GM23338 (cell line): ENCODE data around the gene FAM193B. TPM values are rescaled to one million over a fixed set of nuclear protein-coding genes. Genes with fewer than 3 reads are reported as not detected.
"Not testable (repeated sequence)": the region's sequence is repeated elsewhere in the genome, so short reads cannot be mapped to it uniquely, and the experiment has no call there.

Experiments used
- ATAC-seq: fragments of 200-7000 bp; cut with Tn5 transposase; 3 replicates; pipeline ENCODE4 v1.9.1; 2020
- DNase-seq: peaks from one replicate; pipeline ENCODE4 v3.0.0-alpha.2; 2015; ENCODE audit warnings: low spot score
- H2AFZ ChIP-seq: fragments of 200-600 bp; sonication (generic); 2 replicates; pipeline ENCODE4 v1.8.0; 2016; ENCODE audit warnings: antibody characterized with exemption, mild to moderate bottlenecking, moderate library complexity
- H3F3A ChIP-seq: fragments of 200-600 bp; sonication (generic); replicated peaks from 2 replicates; pipeline ENCODE4 v1.8.0; 2017; ENCODE audit warnings: antibody characterized with exemption, mixed run types, low read depth
- H3K27ac ChIP-seq: fragments of 200-600 bp; sonication (generic); 2 replicates; pipeline ENCODE4 v1.6.1; 2016; ENCODE audit warnings: low read depth
- H3K27me3 ChIP-seq: fragments of 200-600 bp; sonication (generic); 2 replicates; pipeline ENCODE4 v1.8.0; 2016; ENCODE audit warnings: mild to moderate bottlenecking, mixed run types, moderate library complexity; ENCODE audit not compliant: insufficient read depth
- H3K36me3 ChIP-seq: fragments of 200-600 bp; sonication (generic); 2 replicates; pipeline ENCODE4 v1.8.0; 2016; ENCODE audit warnings: mild to moderate bottlenecking; ENCODE audit not compliant: insufficient read depth
- H3K4me1 ChIP-seq: fragments of 200-600 bp; sonication (generic); 2 replicates; pipeline ENCODE4 v1.8.0; 2016; ENCODE audit warnings: mild to moderate bottlenecking, moderate library complexity; ENCODE audit not compliant: insufficient read depth
- H3K4me2 ChIP-seq: fragments of 200-600 bp; sonication (generic); 2 replicates; pipeline ENCODE4 v1.7.1; 2017; ENCODE audit warnings: mixed run types
- H3K4me3 ChIP-seq: fragments of 200-600 bp; sonication (generic); 2 replicates; pipeline ENCODE4 v1.6.1; 2016; ENCODE audit warnings: mixed run types
- H3K79me2 ChIP-seq: fragments of 200-600 bp; sonication (generic); replicated peaks from 2 replicates; pipeline ENCODE4 v1.8.0; 2017; ENCODE audit warnings: mild to moderate bottlenecking; ENCODE audit not compliant: insufficient read depth
- H3K9me2 ChIP-seq: fragments of 200-600 bp; sonication (generic); 2 replicates; pipeline ENCODE4 v1.8.0; 2017; ENCODE audit not compliant: insufficient read depth
- H4K20me1 ChIP-seq: fragments of 200-600 bp; sonication (generic); replicated peaks from 2 replicates; pipeline ENCODE4 v1.8.0; 2017; ENCODE audit warnings: mild to moderate bottlenecking; ENCODE audit not compliant: insufficient read depth
- H3K27ac Mint-ChIP-seq: 2 replicates; pipeline ENCODE4 v1.8.0; 2020; ENCODE audit warnings: inconsistent platforms, mild to moderate bottlenecking, moderate library complexity, mixed read lengths
- H3K27me3 Mint-ChIP-seq: 3 replicates; pipeline ENCODE4 v1.8.0; 2022; ENCODE audit warnings: low read depth, mild to moderate bottlenecking, moderate library complexity, mixed read lengths, inconsistent platforms; ENCODE audit not compliant: insufficient read depth, poor library complexity
- H3K36me3 Mint-ChIP-seq: 3 replicates; pipeline ENCODE4 v1.8.0; 2021; ENCODE audit warnings: low read depth, mild to moderate bottlenecking, inconsistent platforms, moderate library complexity, mixed read lengths
- H3K4me1 Mint-ChIP-seq: 3 replicates; pipeline ENCODE4 v1.8.0; 2020; ENCODE audit warnings: mild to moderate bottlenecking, inconsistent platforms, mixed read lengths
- H3K4me3 Mint-ChIP-seq: 3 replicates; pipeline ENCODE4 v1.8.0; 2021; ENCODE audit warnings: moderate library complexity, mild to moderate bottlenecking, inconsistent platforms, mixed read lengths
- H3K9me3 Mint-ChIP-seq: 3 replicates; pipeline ENCODE4 v1.8.0; 2020; ENCODE audit warnings: moderate library complexity, mild to moderate bottlenecking, inconsistent platforms, mixed read lengths
- EZH2 ChIP-seq: fragments of 200-600 bp; sonication (generic); IDR thresholded peaks from one replicate; pipeline ENCODE4 v1.8.0; 2017; ENCODE audit warnings: antibody characterized with exemption, mild to moderate bottlenecking, low read depth; ENCODE audit not compliant: unreplicated experiment
- EZH2phosphoT487 ChIP-seq: fragments of 200-600 bp; sonication (generic); IDR thresholded peaks from one replicate; pipeline ENCODE4 v1.8.1; 2018; ENCODE audit warnings: antibody characterized with exemption; ENCODE audit not compliant: unreplicated experiment
- NANOG ChIP-seq: IDR thresholded peaks from 2 replicates; pipeline ENCODE4 v1.6.1; 2016; ENCODE audit warnings: antibody characterized with exemption, borderline replicate concordance
- ZNF114 ChIP-seq: fragments of 250-450 bp; sonication (Bioruptor Pico); IDR thresholded peaks from 2 replicates; pipeline ENCODE4 v1.5.0; 2020; ENCODE audit warnings: mild to moderate bottlenecking, moderate library complexity
- ZNF331 ChIP-seq: fragments of 250-450 bp; sonication (Bioruptor Pico); IDR thresholded peaks from 2 replicates; pipeline ENCODE4 v1.5.0; 2020; ENCODE audit warnings: low read depth, mild to moderate bottlenecking, moderate library complexity
- polyA plus RNA-seq: library from polyadenylated mRNA; unstranded; fragments of >200 nt; fragmentation: Nextera tagmentation; extraction: Ambion mirVana; gene quantifications from 2 replicates; pipeline ENCODE4 v1.2.1, GENCODE V29; 2016
- total RNA-seq: library from RNA; depleted of rRNA; stranded (reverse); fragments of >200 nt; shearing (Covaris generic); gene quantifications from 2 replicates; pipeline ENCODE4 v1.2.3, GENCODE V29; 2014
- TF ChIP-seq, protein P1 (sequence below): IDR thresholded peaks from one replicate; pipeline ENCODE4 v1.6.1; 2018; ENCODE audit warnings: antibody characterized with exemption; ENCODE audit not compliant: unreplicated experiment
- TF ChIP-seq, protein P2 (sequence below), 2 experiments: fragments of 200-600 bp in 1 of 2; sonication (generic) in 1 of 2; conservative IDR thresholded peaks; 2 replicates each; pipeline versions ENCODE4 v1.5.1 to v1.6.1; 2016 to 2017; ENCODE audit warnings: antibody characterized with exemption in 2 of 2, low read depth in 2 of 2, mild to moderate bottlenecking in 2 of 2, moderate library complexity in 1 of 2
- TF ChIP-seq, protein P3 (sequence below): fragments of 250-450 bp; sonication (Bioruptor Pico); IDR thresholded peaks from 2 replicates; pipeline ENCODE4 v1.5.0; 2020; ENCODE audit warnings: mild to moderate bottlenecking, moderate library complexity

FAM193B gene
- total and polyA plus RNA-seq, 2 experiments from 2014 or later: 44.4 to 58.6 TPM

DNA sequence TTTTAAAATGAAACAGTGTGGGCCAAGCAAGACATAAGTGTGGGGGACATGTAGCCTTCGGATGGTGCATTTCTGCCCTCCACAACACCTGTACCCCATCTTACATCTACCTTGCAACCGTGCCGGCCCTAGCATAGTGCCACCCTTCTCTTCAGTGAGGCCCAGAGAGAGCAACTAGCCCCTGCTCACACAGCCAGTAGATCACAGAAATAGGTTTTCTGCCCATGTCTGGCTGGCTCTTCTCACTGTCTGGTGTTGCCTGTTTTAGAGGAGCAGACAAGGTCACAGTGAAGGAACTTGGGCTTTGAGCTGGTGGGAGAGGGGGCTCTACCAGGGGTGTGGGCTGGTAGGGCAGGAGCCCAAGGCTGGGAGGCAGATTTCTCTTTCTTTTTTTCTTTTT is 68.1 kb downstream of the FAM193B start (continued):
- TF ChIP-seq, protein P1, sequence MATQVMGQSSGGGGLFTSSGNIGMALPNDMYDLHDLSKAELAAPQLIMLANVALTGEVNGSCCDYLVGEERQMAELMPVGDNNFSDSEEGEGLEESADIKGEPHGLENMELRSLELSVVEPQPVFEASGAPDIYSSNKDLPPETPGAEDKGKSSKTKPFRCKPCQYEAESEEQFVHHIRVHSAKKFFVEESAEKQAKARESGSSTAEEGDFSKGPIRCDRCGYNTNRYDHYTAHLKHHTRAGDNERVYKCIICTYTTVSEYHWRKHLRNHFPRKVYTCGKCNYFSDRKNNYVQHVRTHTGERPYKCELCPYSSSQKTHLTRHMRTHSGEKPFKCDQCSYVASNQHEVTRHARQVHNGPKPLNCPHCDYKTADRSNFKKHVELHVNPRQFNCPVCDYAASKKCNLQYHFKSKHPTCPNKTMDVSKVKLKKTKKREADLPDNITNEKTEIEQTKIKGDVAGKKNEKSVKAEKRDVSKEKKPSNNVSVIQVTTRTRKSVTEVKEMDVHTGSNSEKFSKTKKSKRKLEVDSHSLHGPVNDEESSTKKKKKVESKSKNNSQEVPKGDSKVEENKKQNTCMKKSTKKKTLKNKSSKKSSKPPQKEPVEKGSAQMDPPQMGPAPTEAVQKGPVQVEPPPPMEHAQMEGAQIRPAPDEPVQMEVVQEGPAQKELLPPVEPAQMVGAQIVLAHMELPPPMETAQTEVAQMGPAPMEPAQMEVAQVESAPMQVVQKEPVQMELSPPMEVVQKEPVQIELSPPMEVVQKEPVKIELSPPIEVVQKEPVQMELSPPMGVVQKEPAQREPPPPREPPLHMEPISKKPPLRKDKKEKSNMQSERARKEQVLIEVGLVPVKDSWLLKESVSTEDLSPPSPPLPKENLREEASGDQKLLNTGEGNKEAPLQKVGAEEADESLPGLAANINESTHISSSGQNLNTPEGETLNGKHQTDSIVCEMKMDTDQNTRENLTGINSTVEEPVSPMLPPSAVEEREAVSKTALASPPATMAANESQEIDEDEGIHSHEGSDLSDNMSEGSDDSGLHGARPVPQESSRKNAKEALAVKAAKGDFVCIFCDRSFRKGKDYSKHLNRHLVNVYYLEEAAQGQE: no peak
- no peak for TF ChIP-seq ZNF114 (CRISPR knock-in tag)
- no peak for TF ChIP-seq NANOG
- TF ChIP-seq, protein P2, sequence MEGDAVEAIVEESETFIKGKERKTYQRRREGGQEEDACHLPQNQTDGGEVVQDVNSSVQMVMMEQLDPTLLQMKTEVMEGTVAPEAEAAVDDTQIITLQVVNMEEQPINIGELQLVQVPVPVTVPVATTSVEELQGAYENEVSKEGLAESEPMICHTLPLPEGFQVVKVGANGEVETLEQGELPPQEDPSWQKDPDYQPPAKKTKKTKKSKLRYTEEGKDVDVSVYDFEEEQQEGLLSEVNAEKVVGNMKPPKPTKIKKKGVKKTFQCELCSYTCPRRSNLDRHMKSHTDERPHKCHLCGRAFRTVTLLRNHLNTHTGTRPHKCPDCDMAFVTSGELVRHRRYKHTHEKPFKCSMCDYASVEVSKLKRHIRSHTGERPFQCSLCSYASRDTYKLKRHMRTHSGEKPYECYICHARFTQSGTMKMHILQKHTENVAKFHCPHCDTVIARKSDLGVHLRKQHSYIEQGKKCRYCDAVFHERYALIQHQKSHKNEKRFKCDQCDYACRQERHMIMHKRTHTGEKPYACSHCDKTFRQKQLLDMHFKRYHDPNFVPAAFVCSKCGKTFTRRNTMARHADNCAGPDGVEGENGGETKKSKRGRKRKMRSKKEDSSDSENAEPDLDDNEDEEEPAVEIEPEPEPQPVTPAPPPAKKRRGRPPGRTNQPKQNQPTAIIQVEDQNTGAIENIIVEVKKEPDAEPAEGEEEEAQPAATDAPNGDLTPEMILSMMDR (conservative IDR thresholded peaks at IDR 0.05; ENCODE audit: low read depth in 2 of 2): no peak

DNA sequence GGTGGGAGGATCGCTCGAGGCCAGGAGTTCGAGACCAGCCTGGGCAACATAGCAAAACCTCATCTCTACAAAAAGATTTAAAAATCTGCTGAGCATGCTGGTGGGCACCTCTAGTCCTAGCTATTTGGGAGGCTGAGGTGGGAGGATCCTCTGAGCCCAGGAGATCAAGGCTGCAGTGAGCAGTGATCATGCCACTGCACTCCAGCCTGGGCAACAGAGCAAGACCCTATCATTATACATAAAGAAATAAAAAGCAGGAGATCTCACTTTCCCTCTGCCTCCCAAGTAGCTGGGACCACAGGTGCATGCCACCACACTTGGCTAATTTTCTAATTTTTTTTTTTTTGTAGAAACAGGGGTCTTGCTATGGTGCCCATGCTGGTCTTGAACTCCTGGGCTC is 68.6 kb downstream of the FAM193B start:
- H3F3A ChIP-seq, H3K4me1 Mint-ChIP-seq, H3K9me2 ChIP-seq, ATAC-seq, H3K27me3 ChIP-seq, H4K20me1 ChIP-seq, H3K4me2 ChIP-seq, H3K4me3 ChIP-seq, H3K9me3 Mint-ChIP-seq, H3K4me3 Mint-ChIP-seq, H3K4me1 ChIP-seq, H2AFZ ChIP-seq, DNase-seq, H3K27ac ChIP-seq, H3K27ac Mint-ChIP-seq, H3K79me2 ChIP-seq: not testable (repeated sequence)
- Mint-ChIP-seq H3K36me3 (peaks cover 77% of the 10 kb centered on the region), H3K27me3 (peaks cover 28% of the 10 kb centered on the region)
- H3K36me3 ChIP-seq: peaks cover 14% of the 10 kb centered on the region

DNA sequence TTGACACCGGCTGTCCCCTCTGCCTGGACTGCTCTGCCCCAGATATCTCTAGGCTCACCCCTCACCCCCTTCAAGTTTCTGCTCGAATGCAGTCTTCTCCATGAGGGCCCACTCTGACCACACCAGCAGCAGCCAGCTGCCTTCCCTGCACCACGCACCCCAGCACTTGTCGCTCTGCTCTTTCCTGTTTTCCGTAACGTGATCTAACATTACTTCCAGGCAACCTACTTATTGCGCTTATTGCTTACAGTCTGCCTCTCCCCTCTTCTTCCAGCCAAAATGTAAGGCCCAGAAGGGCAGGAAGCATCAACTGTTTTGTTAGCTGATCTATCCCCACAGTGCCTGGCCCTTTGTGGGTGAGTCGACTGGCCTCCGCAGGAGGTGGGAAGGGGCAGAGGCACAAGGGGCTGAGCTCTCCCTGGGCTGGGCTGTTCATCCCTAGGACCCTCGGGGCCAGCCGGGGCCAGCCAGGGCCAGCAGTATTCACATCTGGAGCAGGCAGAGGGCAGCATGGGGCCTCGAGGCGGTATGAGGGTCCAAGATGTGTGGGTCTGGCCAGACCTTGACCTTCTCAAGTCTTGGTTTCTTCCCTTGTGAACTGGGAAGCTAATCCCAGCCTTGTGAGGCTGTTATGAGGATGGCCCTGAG is 69.3 kb downstream of the FAM193B start:
- no peak overlapping the region for H3K4me3 Mint-ChIP-seq
- H2AFZ ChIP-seq: no peak overlapping the region
- no peaks in the 10 kb centered on the region for H3K27me3 ChIP-seq
- H4K20me1 ChIP-seq: no peaks in the 10 kb centered on the region; the same call in 1 of the 2 replicates
- DNase-seq: no peak
- peak; percentile 5 for ATAC-seq
- H3K27me3 Mint-ChIP-seq: peaks cover 23% of the 10 kb centered on the region
- H3K36me3 Mint-ChIP-seq: peaks cover 69% of the 10 kb centered on the region
- H3K79me2 ChIP-seq: no peaks in the 10 kb centered on the region
- H3F3A ChIP-seq: 0 out of 2 replicates have a peak, but pooled peaks cover 4% of the 10 kb centered on the region
- no peaks in the 10 kb centered on the region for H3K4me1 ChIP-seq
- H3K36me3 ChIP-seq: peaks cover 14% of the 10 kb centered on the region
- no peaks in the 10 kb centered on the region for H3K9me2 ChIP-seq
- no peak overlapping the region for H3K27ac ChIP-seq
- no peak overlapping the region for H3K27ac Mint-ChIP-seq
- no peak overlapping the region for H3K4me3 ChIP-seq
- no peak overlapping the region for H3K4me2 ChIP-seq
- H3K4me1 Mint-ChIP-seq: peaks cover 2% of the 10 kb centered on the region; the same call in 2 of the 3 replicates
- peaks cover 2% of the 10 kb centered on the region; the same call in 1 of the 3 replicates for H3K9me3 Mint-ChIP-seq
- TF ChIP-seq EZH2: no peak
- TF ChIP-seq, protein P3, sequence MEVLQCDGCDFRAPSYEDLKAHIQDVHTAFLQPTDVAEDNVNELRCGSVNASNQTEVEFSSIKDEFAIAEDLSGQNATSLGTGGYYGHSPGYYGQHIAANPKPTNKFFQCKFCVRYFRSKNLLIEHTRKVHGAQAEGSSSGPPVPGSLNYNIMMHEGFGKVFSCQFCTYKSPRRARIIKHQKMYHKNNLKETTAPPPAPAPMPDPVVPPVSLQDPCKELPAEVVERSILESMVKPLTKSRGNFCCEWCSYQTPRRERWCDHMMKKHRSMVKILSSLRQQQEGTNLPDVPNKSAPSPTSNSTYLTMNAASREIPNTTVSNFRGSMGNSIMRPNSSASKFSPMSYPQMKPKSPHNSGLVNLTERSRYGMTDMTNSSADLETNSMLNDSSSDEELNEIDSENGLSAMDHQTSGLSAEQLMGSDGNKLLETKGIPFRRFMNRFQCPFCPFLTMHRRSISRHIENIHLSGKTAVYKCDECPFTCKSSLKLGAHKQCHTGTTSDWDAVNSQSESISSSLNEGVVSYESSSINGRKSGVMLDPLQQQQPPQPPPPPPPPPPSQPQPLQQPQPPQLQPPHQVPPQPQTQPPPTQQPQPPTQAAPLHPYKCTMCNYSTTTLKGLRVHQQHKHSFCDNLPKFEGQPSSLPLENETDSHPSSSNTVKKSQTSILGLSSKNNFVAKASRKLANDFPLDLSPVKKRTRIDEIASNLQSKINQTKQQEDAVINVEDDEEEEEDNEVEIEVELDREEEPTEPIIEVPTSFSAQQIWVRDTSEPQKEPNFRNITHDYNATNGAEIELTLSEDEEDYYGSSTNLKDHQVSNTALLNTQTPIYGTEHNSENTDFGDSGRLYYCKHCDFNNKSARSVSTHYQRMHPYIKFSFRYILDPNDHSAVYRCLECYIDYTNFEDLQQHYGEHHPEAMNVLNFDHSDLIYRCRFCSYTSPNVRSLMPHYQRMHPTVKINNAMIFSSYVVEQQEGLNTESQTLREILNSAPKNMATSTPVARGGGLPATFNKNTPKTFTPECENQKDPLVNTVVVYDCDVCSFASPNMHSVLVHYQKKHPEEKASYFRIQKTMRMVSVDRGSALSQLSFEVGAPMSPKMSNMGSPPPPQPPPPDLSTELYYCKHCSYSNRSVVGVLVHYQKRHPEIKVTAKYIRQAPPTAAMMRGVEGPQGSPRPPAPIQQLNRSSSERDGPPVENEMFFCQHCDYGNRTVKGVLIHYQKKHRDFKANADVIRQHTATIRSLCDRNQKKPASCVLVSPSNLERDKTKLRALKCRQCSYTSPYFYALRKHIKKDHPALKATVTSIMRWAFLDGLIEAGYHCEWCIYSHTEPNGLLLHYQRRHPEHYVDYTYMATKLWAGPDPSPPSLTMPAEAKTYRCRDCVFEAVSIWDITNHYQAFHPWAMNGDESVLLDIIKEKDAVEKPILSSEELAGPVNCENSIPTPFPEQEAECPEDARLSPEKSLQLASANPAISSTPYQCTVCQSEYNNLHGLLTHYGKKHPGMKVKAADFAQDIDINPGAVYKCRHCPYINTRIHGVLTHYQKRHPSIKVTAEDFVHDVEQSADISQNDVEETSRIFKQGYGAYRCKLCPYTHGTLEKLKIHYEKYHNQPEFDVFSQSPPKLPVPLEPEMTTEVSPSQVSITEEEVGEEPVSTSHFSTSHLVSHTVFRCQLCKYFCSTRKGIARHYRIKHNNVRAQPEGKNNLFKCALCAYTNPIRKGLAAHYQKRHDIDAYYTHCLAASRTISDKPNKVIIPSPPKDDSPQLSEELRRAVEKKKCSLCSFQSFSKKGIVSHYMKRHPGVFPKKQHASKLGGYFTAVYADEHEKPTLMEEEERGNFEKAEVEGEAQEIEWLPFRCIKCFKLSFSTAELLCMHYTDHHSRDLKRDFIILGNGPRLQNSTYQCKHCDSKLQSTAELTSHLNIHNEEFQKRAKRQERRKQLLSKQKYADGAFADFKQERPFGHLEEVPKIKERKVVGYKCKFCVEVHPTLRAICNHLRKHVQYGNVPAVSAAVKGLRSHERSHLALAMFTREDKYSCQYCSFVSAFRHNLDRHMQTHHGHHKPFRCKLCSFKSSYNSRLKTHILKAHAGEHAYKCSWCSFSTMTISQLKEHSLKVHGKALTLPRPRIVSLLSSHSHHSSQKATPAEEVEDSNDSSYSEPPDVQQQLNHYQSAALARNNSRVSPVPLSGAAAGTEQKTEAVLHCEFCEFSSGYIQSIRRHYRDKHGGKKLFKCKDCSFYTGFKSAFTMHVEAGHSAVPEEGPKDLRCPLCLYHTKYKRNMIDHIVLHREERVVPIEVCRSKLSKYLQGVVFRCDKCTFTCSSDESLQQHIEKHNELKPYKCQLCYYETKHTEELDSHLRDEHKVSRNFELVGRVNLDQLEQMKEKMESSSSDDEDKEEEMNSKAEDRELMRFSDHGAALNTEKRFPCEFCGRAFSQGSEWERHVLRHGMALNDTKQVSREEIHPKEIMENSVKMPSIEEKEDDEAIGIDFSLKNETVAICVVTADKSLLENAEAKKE (CRISPR knock-in tag): no peak
- TF ChIP-seq ZNF331 (CRISPR knock-in tag): no peak
- TF ChIP-seq EZH2phosphoT487: no peak
